Stimulated activated naive CD4-positive, alpha-beta T cell treated with Interleukin-2 at 50 U/mL for 16 hours (primary cell): ENCODE data around the gene MAGI2.
"Not testable (repeated sequence)": the region's sequence is repeated elsewhere in the genome, so short reads cannot be mapped to it uniquely, and the experiment has no call there.

Source experiments
- DNase-seq: peaks from one replicate; lab custom pipeline; 2025; lab: John Stamatoyannopoulos, UW

The MAGI2 gene

GRCh38 chr7:79050603-79051002, 402.9 kb downstream of the MAGI2 start:
- DNase-seq, result no peak

- DNase-seq, result no peak
These were observed 407.4 kb downstream of the MAGI2 start for GRCh38 chr7:79046061-79046460.

- DNase-seq, result no peak
These were observed 416.5 kb downstream of the MAGI2 start for GRCh38 chr7:79037001-79037400.

GRCh38 chr7:79036356-79036755, 417.1 kb downstream of the MAGI2 start:
- DNase-seq, result no peak

GRCh38 chr7:79035858-79036257, 417.6 kb downstream of the MAGI2 start:
- no peak for DNase-seq

- DNase-seq, result no peak
These were observed 418.7 kb downstream of the MAGI2 start for GRCh38 chr7:79034730-79035129.

GRCh38 chr7:79019711-79020110, 433.8 kb downstream of the MAGI2 start:
- not testable (repeated sequence) for DNase-seq

GRCh38 chr7:79011921-79012320, 441.5 kb downstream of the MAGI2 start:
- DNase-seq, result no peak

GRCh38 chr7:79009647-79010046, 443.8 kb downstream of the MAGI2 start:
- DNase-seq, result no peak

GRCh38 chr7:79008786-79009185, 444.7 kb downstream of the MAGI2 start:
- DNase-seq, result no peak

- no peak for DNase-seq
These were observed 457.5 kb downstream of the MAGI2 start for GRCh38 chr7:78996013-78996412.

GRCh38 chr7:78993341-78993740, 460.1 kb downstream of the MAGI2 start:
- DNase-seq, result no peak

GRCh38 chr7:78985509-78985908, 468.0 kb downstream of the MAGI2 start:
- no peak for DNase-seq

GRCh38 chr7:78983483-78983882, 470.0 kb downstream of the MAGI2 start:
- DNase-seq, result no peak

- no peak for DNase-seq
These were observed 483.0 kb downstream of the MAGI2 start for GRCh38 chr7:78970440-78970916.

- DNase-seq, result no peak
These were observed 484.5 kb downstream of the MAGI2 start for GRCh38 chr7:78968951-78969350.

- DNase-seq, result not testable (repeated sequence)
These were observed 485.9 kb downstream of the MAGI2 start for GRCh38 chr7:78967561-78967960.

GRCh38 chr7:78967046-78967445, 486.4 kb downstream of the MAGI2 start:
- no peak for DNase-seq

GRCh38 chr7:78959477-78959876, 494.0 kb downstream of the MAGI2 start:
- DNase-seq, result no peak

- no peak for DNase-seq
These were observed 498.1 kb downstream of the MAGI2 start for GRCh38 chr7:78955329-78955728.

- no peak for DNase-seq
These were observed 499.6 kb downstream of the MAGI2 start for GRCh38 chr7:78953726-78954363.

GRCh38 chr7:78953090-78953489, 500.4 kb downstream of the MAGI2 start:
- DNase-seq, result no peak

GRCh38 chr7:78939669-78940068, 513.8 kb downstream of the MAGI2 start:
- DNase-seq, result no peak

GRCh38 chr7:78924581-78924980, 528.9 kb downstream of the MAGI2 start:
- no peak for DNase-seq
